DND-41 (cell line): ENCODE measurements around the gene MAOB.

Experiments used
- ATAC-seq: fragments of 200-7000 bp; cut with Tn5 transposase; 3 replicates; pipeline ENCODE4 v1.9.1; 2021; ENCODE audit warnings: low read depth; ENCODE audit not compliant: insufficient read depth
- DNase-seq: peaks from one replicate; pipeline ENCODE4 v3.0.0-alpha.2; 2020
- H2AFZ ChIP-seq: 2 replicates; pipeline ENCODE4 v1.6.0; 2012; ENCODE audit warnings: low read depth, low read length
- H3K27ac ChIP-seq: 2 replicates; pipeline ENCODE4 v1.5.1; 2012; ENCODE audit warnings: low read length, inconsistent platforms
- H3K27me3 ChIP-seq: fragments of 200-600 bp; sonication (generic); 2 replicates; pipeline ENCODE4 v1.6.0; 2012; ENCODE audit warnings: low read length, mild to moderate bottlenecking, inconsistent platforms; ENCODE audit not compliant: insufficient read depth, poor library complexity
- H3K36me3 ChIP-seq: 2 replicates; pipeline ENCODE4 v1.5.1; 2012; ENCODE audit warnings: low read length, inconsistent platforms; ENCODE audit not compliant: insufficient read depth
- H3K4me1 ChIP-seq: 2 replicates; pipeline ENCODE4 v1.5.1; 2012; ENCODE audit warnings: mild to moderate bottlenecking, low read length; ENCODE audit not compliant: insufficient read depth
- H3K4me2 ChIP-seq: 2 replicates; pipeline ENCODE4 v1.6.0; 2012; ENCODE audit warnings: mild to moderate bottlenecking, moderate library complexity, low read length, inconsistent platforms; ENCODE audit not compliant: insufficient read depth
- H3K4me3 ChIP-seq, 2 experiments: fragments of 200-600 bp in 1 of 2; shearing (Covaris generic) in 1 of 2; 2 replicates each; pipeline ENCODE4 v1.5.1; 2012 to 2016; ENCODE audit warnings: inconsistent platforms in 2 of 2, low read length in 2 of 2, mild to moderate bottlenecking in 2 of 2, low read depth in 1 of 2, moderate library complexity in 1 of 2
- H3K79me2 ChIP-seq: 2 replicates; pipeline ENCODE4 v1.6.0; 2012; ENCODE audit warnings: low read length, inconsistent platforms; ENCODE audit not compliant: insufficient read depth
- H3K9ac ChIP-seq: 2 replicates; pipeline ENCODE4 v1.6.0; 2012; ENCODE audit warnings: low read depth, mild to moderate bottlenecking, inconsistent platforms, low read length, moderate library complexity
- H3K9me3 ChIP-seq: 2 replicates; pipeline ENCODE4 v1.5.1; 2012; ENCODE audit warnings: low read length, moderate library complexity, mild to moderate bottlenecking, inconsistent platforms; ENCODE audit not compliant: insufficient read depth, severe bottlenecking
- H4K20me1 ChIP-seq: 2 replicates; pipeline ENCODE4 v1.6.0; 2012; ENCODE audit warnings: low read length; ENCODE audit not compliant: insufficient read depth
- EZH2 ChIP-seq: IDR thresholded peaks from 3 replicates; pipeline ENCODE4 v1.6.1; 2012; ENCODE audit warnings: borderline replicate concordance, low read depth, mild to moderate bottlenecking, moderate library complexity, low read length, inconsistent platforms; ENCODE audit not compliant: severe bottlenecking
- TF ChIP-seq, protein P1 (sequence below): IDR thresholded peaks from 2 replicates; pipeline ENCODE4 v1.5.1; 2012; ENCODE audit warnings: borderline replicate concordance, low read length, moderate library complexity, mild to moderate bottlenecking; ENCODE audit not compliant: poor library complexity, severe bottlenecking; ENCODE audit errors: extremely low read depth

MAOB gene

DNA sequence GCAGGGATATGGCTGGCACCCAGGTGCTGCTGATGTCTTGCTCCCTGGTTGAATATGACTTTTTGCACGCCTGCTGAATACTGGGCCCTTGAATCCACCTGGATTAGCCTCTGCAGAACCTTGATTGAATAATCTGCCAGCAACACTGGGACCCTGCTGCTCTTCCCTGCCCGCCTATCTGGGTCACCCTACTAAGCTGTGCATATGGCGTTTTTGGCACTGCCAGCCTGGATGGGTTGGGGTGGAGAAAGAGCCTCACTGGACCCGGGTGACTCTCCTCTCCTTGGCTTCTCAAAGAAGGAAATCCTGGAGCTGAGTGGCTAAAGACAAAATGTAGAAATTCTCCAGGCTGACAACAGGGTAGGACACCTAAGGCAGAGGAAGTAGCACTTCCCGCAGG is 126.2 kb downstream of the MAOB start:
- no peaks in the 10 kb centered on the region for H3K36me3 ChIP-seq
- no peaks in the 10 kb centered on the region for H3K4me1 ChIP-seq
- no peak overlapping the region for H2AFZ ChIP-seq
- no peaks in the 10 kb centered on the region for H3K27me3 ChIP-seq
- DNase-seq (no peak), ATAC-seq (no peak)
- no peak overlapping the region for H3K4me2 ChIP-seq
- H4K20me1 ChIP-seq = no peaks in the 10 kb centered on the region
- no peaks in the 10 kb centered on the region for H3K9me3 ChIP-seq
- H3K79me2 ChIP-seq = no peaks in the 10 kb centered on the region
- H3K9ac ChIP-seq = no peak overlapping the region
- H3K4me3 ChIP-seq = no peak overlapping the region
- TF ChIP-seq, protein P1, sequence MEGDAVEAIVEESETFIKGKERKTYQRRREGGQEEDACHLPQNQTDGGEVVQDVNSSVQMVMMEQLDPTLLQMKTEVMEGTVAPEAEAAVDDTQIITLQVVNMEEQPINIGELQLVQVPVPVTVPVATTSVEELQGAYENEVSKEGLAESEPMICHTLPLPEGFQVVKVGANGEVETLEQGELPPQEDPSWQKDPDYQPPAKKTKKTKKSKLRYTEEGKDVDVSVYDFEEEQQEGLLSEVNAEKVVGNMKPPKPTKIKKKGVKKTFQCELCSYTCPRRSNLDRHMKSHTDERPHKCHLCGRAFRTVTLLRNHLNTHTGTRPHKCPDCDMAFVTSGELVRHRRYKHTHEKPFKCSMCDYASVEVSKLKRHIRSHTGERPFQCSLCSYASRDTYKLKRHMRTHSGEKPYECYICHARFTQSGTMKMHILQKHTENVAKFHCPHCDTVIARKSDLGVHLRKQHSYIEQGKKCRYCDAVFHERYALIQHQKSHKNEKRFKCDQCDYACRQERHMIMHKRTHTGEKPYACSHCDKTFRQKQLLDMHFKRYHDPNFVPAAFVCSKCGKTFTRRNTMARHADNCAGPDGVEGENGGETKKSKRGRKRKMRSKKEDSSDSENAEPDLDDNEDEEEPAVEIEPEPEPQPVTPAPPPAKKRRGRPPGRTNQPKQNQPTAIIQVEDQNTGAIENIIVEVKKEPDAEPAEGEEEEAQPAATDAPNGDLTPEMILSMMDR = no peak
- H3K27ac ChIP-seq = no peak overlapping the region

GRCh38 chrX:43753637-43754036 is 128.6 kb downstream of the MAOB start:
- Histone ChIP-seq H2AFZ (no peak overlapping the region), H3K79me2 (no peaks in the 10 kb centered on the region), H3K9ac (no peak overlapping the region), H3K27me3 (no peaks in the 10 kb centered on the region), H3K4me3 (no peak overlapping the region), H3K9me3 (no peaks in the 10 kb centered on the region), H3K4me2 (no peak overlapping the region), H3K27ac (no peak overlapping the region), H4K20me1 (no peaks in the 10 kb centered on the region), H3K36me3 (no peaks in the 10 kb centered on the region), H3K4me1 (peaks cover 5% of the 10 kb centered on the region)
- DNase-seq (no peak), ATAC-seq (no peak)
- TF ChIP-seq EZH2 = no peak
- TF ChIP-seq, protein P1 = no peak

DNA sequence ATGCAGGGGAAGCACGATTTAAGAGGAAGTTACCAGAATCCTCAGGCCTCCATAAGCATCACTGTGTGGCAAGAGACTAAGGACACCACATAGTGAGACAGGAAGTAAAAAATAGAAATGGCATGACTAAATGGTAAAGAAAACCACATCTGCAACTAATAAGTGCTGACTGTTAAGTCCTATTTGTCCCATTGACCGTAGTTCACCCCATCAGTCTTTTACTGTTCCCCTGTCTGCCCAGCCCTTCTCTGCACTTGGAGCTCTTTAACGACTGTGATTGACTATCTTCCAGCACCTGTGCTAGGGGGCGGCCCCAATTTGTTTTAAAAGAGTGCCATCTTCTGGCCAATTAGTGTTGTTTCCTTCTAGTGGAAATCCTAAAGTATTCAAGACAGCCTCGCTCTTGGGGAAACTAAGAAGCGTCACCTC is 132.0 kb downstream of the MAOB start:
- H3K36me3 ChIP-seq = no peaks in the 10 kb centered on the region
- DNase-seq (peak; percentile 58), ATAC-seq (peak; percentile 90)
- no peaks in the 10 kb centered on the region for H3K79me2 ChIP-seq
- no peak overlapping the region for H2AFZ ChIP-seq
- peak overlapping the region; percentile 4; the same call in 1 of the 2 replicates for H3K4me2 ChIP-seq
- H3K9ac ChIP-seq = no peak overlapping the region
- peaks cover 5% of the 10 kb centered on the region for H3K4me1 ChIP-seq
- no peak overlapping the region for H3K4me3 ChIP-seq
- no peaks in the 10 kb centered on the region for H3K9me3 ChIP-seq
- H4K20me1 ChIP-seq = no peaks in the 10 kb centered on the region
- H3K27ac ChIP-seq = no peak overlapping the region
- no peaks in the 10 kb centered on the region for H3K27me3 ChIP-seq
- TF ChIP-seq, protein P1 = peak; percentile 73
- TF ChIP-seq EZH2 = no peak

- Histone ChIP-seq H2AFZ (no peak overlapping the region), H3K9ac (no peak overlapping the region), H3K9me3 (no peaks in the 10 kb centered on the region), H3K4me1 (peaks cover 5% of the 10 kb centered on the region), H3K36me3 (no peaks in the 10 kb centered on the region), H3K27me3 (no peaks in the 10 kb centered on the region), H3K4me3 (no peak overlapping the region), H3K79me2 (no peaks in the 10 kb centered on the region), H3K27ac (no peak overlapping the region), H4K20me1 (no peaks in the 10 kb centered on the region), H3K4me2 (no peak overlapping the region)
- no peak for ATAC-seq
- DNase-seq = no peak
- no peak for TF ChIP-seq EZH2
- TF ChIP-seq, protein P1 = no peak
Measured at GRCh38 chrX:43747476-43747875, 134.8 kb downstream of the MAOB start.
